ENCODE data around the gene GLUD1. TPM values are rescaled to one million over a fixed set of nuclear protein-coding genes. Genes with fewer than 3 reads are reported as not detected.
"Not testable (repeated sequence)": the region's sequence is repeated elsewhere in the genome, so short reads cannot be mapped to it uniquely, and the experiment has no call there.

Gene GLUD1
- total RNA-seq, 1 experiment from 2014 or later = 101 TPM

GRCh38 chr10:87030912-87031635, 63.6 kb downstream of the GLUD1 start:
- Histone ChIP-seq H2BK120ac (ENCODE audit: low read depth, low read length, poor library complexity, severe bottlenecking) (no peak overlapping the region), H4K8ac (replicated peaks; ENCODE audit: insufficient read length, low read depth, low read length) (no peak overlapping the region), H2BK20ac (ENCODE audit: low read depth, low read length, poor library complexity, severe bottlenecking) (no peak overlapping the region), H2BK15ac (ENCODE audit: low read depth, low read length) (no peak overlapping the region), H4K20me1 (ENCODE audit: control insufficient read depth, insufficient read depth, insufficient read length) (no peaks in the 10 kb centered on the region), H3K79me1 (ENCODE audit: insufficient read depth, low read depth, low read length, poor library complexity, severe bottlenecking) (no peaks in the 10 kb centered on the region), H2BK12ac (ENCODE audit: insufficient read length, low read depth, low read length) (no peak overlapping the region), H2BK5ac (ENCODE audit: insufficient read length, low read length) (no peak overlapping the region), H3T11ph (ENCODE audit: low read length) (no peak overlapping the region), H3K4me2 (ENCODE audit: insufficient read depth, insufficient read length, low read length) (no peak overlapping the region), H4K5ac (ENCODE audit: insufficient read length, low read depth, low read length) (no peak overlapping the region), H3K23ac (ENCODE audit: insufficient read length, low read depth, low read length) (no peak overlapping the region), H3K56ac (ENCODE audit: insufficient read length, low read depth, low read length) (no peak overlapping the region), H3K9ac (ENCODE audit: extremely low read depth, insufficient read length, low read length) (no peak overlapping the region), H3K23me2 (ENCODE audit: insufficient read length, low read depth, low read length, poor library complexity, severe bottlenecking) (no peaks in the 10 kb centered on the region), H3K9me3 (ENCODE audit: control insufficient read depth, low read depth, low read length) (no peaks in the 10 kb centered on the region), H3K27ac (ENCODE audit: insufficient read length, low read depth, low read length) (no peak overlapping the region), H3K4me1 (ENCODE audit: insufficient read depth, low read length) (no peaks in the 10 kb centered on the region; the same call in 1 of the 2 replicates), H4K91ac (ENCODE audit: insufficient read length, low read depth, low read length) (no peak overlapping the region), H3K79me2 (ENCODE audit: insufficient read depth, low read length) (no peaks in the 10 kb centered on the region), H3K14ac (ENCODE audit: insufficient read depth, low read length) (no peak overlapping the region), H3K18ac (ENCODE audit: insufficient read length, low read depth, low read length) (no peak overlapping the region), H3K4ac (ENCODE audit: low read depth, low read length) (no peak overlapping the region), H2AK5ac (ENCODE audit: insufficient read length, low read length) (no peak overlapping the region), H2AFZ (ENCODE audit: low read length) (no peak overlapping the region), H3K27me3 (ENCODE audit: insufficient read depth, low read length) (no peaks in the 10 kb centered on the region)
- Mint-ChIP-seq H3K36me3 (ENCODE audit: insufficient read depth in 1 of 3, low read depth in 3 of 3) (peaks cover 6 to 12% (median 7%) of the 10 kb centered on the region in 3 experiments), H3K4me1 (peaks cover 0 to 3% of the 10 kb centered on the region in 2 experiments; a peak in 2 of 4 replicates), H3K4me3 (no peak overlapping the region), H3K9me3 (peaks cover 12 to 15% of the 10 kb centered on the region in 2 experiments), H3K27ac (no peak overlapping the region), H3K27me3 (ENCODE audit: low read depth) (no peaks in the 10 kb centered on the region)
- TF ChIP-seq CTCF (conservative IDR thresholded peaks at IDR 0.05) = no peak
- no peak for DNase-seq
- WGBS (ENCODE audit: extremely low coverage, insufficient read length, low lambda C conversion rate) = no CpG with 5 or more reads among the region's 28 CpGs

GRCh38 chr10:87030419-87030818, 64.2 kb downstream of the GLUD1 start:
- H3K9ac ChIP-seq (ENCODE audit: extremely low read depth, insufficient read length, low read length); H3K4me1 Mint-ChIP-seq; H3K4me2 ChIP-seq (ENCODE audit: insufficient read depth, insufficient read length, low read length); H3K27me3 ChIP-seq (ENCODE audit: insufficient read depth, low read length); H2BK120ac ChIP-seq (ENCODE audit: low read depth, low read length, poor library complexity, severe bottlenecking); H3K56ac ChIP-seq (ENCODE audit: insufficient read length, low read depth, low read length); H2AFZ ChIP-seq (ENCODE audit: low read length); H3K27me3 Mint-ChIP-seq (ENCODE audit: low read depth); H3K4me1 ChIP-seq (ENCODE audit: insufficient read depth, low read length); H4K20me1 ChIP-seq (ENCODE audit: control insufficient read depth, insufficient read depth, insufficient read length); H3K79me2 ChIP-seq (ENCODE audit: insufficient read depth, low read length); H2BK12ac ChIP-seq (ENCODE audit: insufficient read length, low read depth, low read length); H3K23me2 ChIP-seq (ENCODE audit: insufficient read length, low read depth, low read length, poor library complexity, severe bottlenecking); H2BK5ac ChIP-seq (ENCODE audit: insufficient read length, low read length); H3K23ac ChIP-seq (ENCODE audit: insufficient read length, low read depth, low read length); H2BK15ac ChIP-seq (ENCODE audit: low read depth, low read length); H2BK20ac ChIP-seq (ENCODE audit: low read depth, low read length, poor library complexity, severe bottlenecking); H3K4me3 Mint-ChIP-seq; H2AK5ac ChIP-seq (ENCODE audit: insufficient read length, low read length); H3K4ac ChIP-seq (ENCODE audit: low read depth, low read length); H3K9me3 ChIP-seq (ENCODE audit: control insufficient read depth, low read depth, low read length); H4K5ac ChIP-seq (ENCODE audit: insufficient read length, low read depth, low read length); H3T11ph ChIP-seq (ENCODE audit: low read length); H3K14ac ChIP-seq (ENCODE audit: insufficient read depth, low read length); H4K91ac ChIP-seq (ENCODE audit: insufficient read length, low read depth, low read length); H3K79me1 ChIP-seq (ENCODE audit: insufficient read depth, low read depth, low read length, poor library complexity, severe bottlenecking); H3K27ac Mint-ChIP-seq; H4K8ac ChIP-seq (replicated peaks; ENCODE audit: insufficient read length, low read depth, low read length); H3K18ac ChIP-seq (ENCODE audit: insufficient read length, low read depth, low read length); H3K27ac ChIP-seq (ENCODE audit: insufficient read length, low read depth, low read length); DNase-seq: not testable (repeated sequence)
- peaks cover 6 to 12% (median 7%) of the 10 kb centered on the region in 3 experiments for H3K36me3 Mint-ChIP-seq (ENCODE audit: insufficient read depth in 1 of 3, low read depth in 3 of 3)
- WGBS (ENCODE audit: extremely low coverage, insufficient read length, low lambda C conversion rate) = no CpG with 5 or more reads among the region's 1 CpG
- H3K9me3 Mint-ChIP-seq = peaks cover 12 to 15% of the 10 kb centered on the region in 2 experiments

Data from H9 (cell line).